T-helper 1 cell treated with Interleukin-12 subunit alpha and Interleukin-12 subunit beta and Interleukin-4 antibody, amounts not matched to agents 30 ng/mL and 1 ng/mL, for 36 hours (primary cell): ENCODE results near the gene NRF1. TPM values are rescaled to one million over a fixed set of nuclear protein-coding genes. Genes with fewer than 3 reads are reported as not detected.
"Not testable (repeated sequence)": the region's sequence is repeated elsewhere in the genome, so short reads cannot be mapped to it uniquely, and the experiment has no call there.

Experiments used
- intact Hi-C: fragments of 100-400 bp; cut with micrococcal nuclease; formaldehyde crosslinking; loops from one replicate; pipeline ENCODE4 v1.15.1; 2024
- total RNA-seq: library from RNA; stranded (reverse); gene quantifications from 2 replicates; pipeline ENCODE4 v1.2.3, GENCODE V29; 2022

Gene NRF1
- total RNA-seq, 1 donor from 2014 or later, result 25.2 TPM

- intact Hi-C loops, result loop anchor here (2.0 kb wide), 2 partner anchors 172 to 278 kb away; no protein-coding TSS in a partner anchor
Measured at GRCh38 chr7:129644634-129645230, 33.2 kb downstream of the NRF1 start.

GRCh38 chr7:129646369-129647021 lies 35.0 kb downstream of the NRF1 start:
- intact Hi-C loops, result no loop called here

GRCh38 chr7:129649128-129649690 lies 37.7 kb downstream of the NRF1 start:
- intact Hi-C loops, result no loop called here

- intact Hi-C loops, result no loop called here
Measured at GRCh38 chr7:129650056-129650758, 38.7 kb downstream of the NRF1 start.

GRCh38 chr7:129652914-129653313 lies 41.4 kb downstream of the NRF1 start:
- intact Hi-C loops, result no loop called here

GRCh38 chr7:129655811-129656210 lies 44.3 kb downstream of the NRF1 start:
- intact Hi-C loops, result no loop called here

GRCh38 chr7:129657363-129657762 lies 45.8 kb downstream of the NRF1 start:
- intact Hi-C loops, result no loop called here

GRCh38 chr7:129659907-129660306 lies 48.4 kb downstream of the NRF1 start:
- intact Hi-C loops, result not testable (repeated sequence)

- intact Hi-C loops, result no loop called here
Measured at GRCh38 chr7:129661645-129662182, 50.2 kb downstream of the NRF1 start.

- intact Hi-C loops, result not testable (repeated sequence)
Measured at GRCh38 chr7:129663240-129663639, 51.7 kb downstream of the NRF1 start.

- intact Hi-C loops, result loop anchor here (1.0 kb wide), 3 partner anchors 161 to 346 kb away; no protein-coding TSS in a partner anchor
Measured at GRCh38 chr7:129664029-129665012, 52.8 kb downstream of the NRF1 start.

- intact Hi-C loops, result no loop called here
Measured at GRCh38 chr7:129665013-129665401, 53.5 kb downstream of the NRF1 start.

- intact Hi-C loops, result no loop called here
Measured at GRCh38 chr7:129667116-129667515, 55.6 kb downstream of the NRF1 start.

- intact Hi-C loops, result no loop called here
Measured at GRCh38 chr7:129667551-129667950, 56.0 kb downstream of the NRF1 start.

- intact Hi-C loops, result no loop called here
Measured at GRCh38 chr7:129669901-129670300, 58.4 kb downstream of the NRF1 start.

GRCh38 chr7:129670656-129671055 lies 59.1 kb downstream of the NRF1 start:
- intact Hi-C loops, result no loop called here

GRCh38 chr7:129671266-129671665 lies 59.7 kb downstream of the NRF1 start:
- intact Hi-C loops, result no loop called here

- intact Hi-C loops, result not testable (repeated sequence)
Measured at GRCh38 chr7:129674475-129674874, 63.0 kb downstream of the NRF1 start.

GRCh38 chr7:129675521-129675920 lies 64.0 kb downstream of the NRF1 start:
- intact Hi-C loops, result no loop called here

GRCh38 chr7:129676017-129676897 lies 64.7 kb downstream of the NRF1 start:
- intact Hi-C loops, result no loop called here
